ENCODE results near the gene PDCD10.

DNA sequence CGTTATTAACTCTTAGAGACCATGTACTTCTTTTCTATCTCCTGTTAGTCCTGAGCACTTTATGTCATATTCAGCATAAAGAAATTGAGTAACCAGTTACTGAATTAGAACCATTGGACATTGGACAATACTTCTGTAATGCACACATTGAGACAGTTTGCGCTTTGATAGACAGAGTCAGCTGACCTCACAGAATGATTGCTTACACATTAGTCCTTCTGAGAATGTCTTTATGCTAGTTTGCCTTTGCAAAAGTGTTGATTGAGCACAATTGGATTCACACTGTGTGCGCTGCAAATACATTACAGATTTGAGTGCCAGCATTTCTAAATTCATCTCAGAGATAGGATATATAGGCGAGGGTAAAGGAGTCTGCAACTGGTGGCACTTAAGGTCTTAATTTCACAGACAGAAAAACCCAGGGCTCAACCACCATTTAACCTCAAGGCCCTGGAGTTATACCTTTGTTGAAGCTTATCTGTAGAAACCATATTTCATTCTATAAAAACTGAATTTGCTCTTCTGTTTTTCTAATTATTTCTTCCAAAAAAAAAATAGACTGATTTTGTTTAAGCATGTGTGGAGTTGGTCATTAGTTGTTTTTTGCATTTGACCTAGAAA, 4.6 kb upstream of the PDCD10 start:
- TF ChIP-seq TAF1 (IDR thresholded peaks at IDR 0.05; ENCODE audit: low read depth, low read length) (no peak), POLR2A (IDR thresholded peaks at IDR 0.05; ENCODE audit: low read depth, low read length) (no peak), POLR2AphosphoS5 (IDR thresholded peaks at IDR 0.05; ENCODE audit: low read depth, low read length) (no peak), PAX5 (IDR thresholded peaks at IDR 0.05; ENCODE audit: insufficient read depth, low read length, severe bottlenecking) (no peak), POU2F2 (IDR thresholded peaks at IDR 0.05; ENCODE audit: low read depth, low read length) (no peak), SPI1 (IDR thresholded peaks at IDR 0.05; ENCODE audit: low read depth, low read length) (no peak)
